ENCODE data around the gene CYP19A1. TPM values are rescaled to one million over a fixed set of nuclear protein-coding genes. Genes with fewer than 3 reads are reported as not detected.

The CYP19A1 gene
- total RNA-seq, 1 donor from 2014 or later = not detected

DNA sequence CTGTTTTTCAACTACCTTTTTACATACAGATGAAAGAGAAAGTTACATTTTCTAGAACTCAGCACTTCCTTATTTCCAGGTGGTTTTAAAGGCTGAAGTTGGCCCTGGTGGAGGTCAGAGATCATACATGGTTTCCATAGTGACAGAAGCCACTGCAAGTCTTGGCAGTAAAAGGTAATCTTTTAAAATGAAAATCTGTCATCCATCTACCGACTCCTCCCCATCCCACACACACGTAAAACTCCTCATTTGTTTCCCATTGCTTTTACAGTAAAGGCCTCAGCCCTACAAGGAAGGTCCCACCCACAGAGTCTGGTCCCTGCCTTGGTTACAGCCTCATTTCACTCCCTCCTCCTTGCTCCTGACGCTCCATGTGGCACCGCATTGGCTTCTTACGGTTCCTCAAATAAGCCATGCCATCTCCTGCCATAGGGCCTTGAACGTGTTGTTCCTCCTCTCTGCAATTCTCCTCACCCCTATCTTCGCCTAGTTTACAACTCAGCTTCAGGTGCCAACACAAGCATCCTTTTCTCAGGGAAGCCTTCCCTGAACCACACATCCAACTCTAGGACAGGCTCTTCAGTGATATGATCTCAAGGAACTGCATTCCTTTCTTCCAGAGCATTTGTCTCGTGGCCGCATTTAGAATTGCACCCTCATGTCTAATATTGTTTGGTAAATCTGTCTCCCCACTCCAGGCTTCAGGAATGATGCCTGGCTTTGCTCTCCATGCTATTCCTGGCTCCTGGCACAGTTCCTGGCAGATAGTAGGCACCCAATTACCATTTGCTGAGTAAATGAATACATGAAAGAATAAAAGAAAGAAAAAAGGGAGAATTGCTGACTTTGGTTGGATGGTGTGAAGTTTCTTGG, 2.6 kb downstream of the CYP19A1 start:
- no peak overlapping the region for H3K27ac Mint-ChIP-seq

DNA sequence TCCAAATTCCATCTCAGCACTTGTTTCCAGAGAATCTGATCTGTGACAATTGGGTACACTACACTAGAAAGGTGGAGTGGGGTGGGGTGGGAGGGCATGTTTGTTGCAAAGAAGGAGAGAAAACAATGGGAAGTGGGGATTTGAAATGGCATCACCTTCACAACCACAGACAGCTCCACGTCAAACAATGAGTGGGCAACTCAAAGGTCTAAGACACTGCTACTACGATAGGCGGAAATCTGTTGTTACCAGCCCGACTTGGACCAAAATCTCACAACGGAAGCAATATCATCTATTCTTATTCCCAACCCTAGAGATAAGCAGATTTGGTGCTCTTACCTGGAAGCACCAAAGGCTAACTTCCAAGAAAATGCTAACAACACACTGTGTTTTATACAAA, 3.3 kb downstream of the CYP19A1 start:
- TF ChIP-seq EZH2 (IDR thresholded peaks at IDR 0.05) (no peak), EZH2phosphoT487 (IDR thresholded peaks at IDR 0.05) (no peak)
- TF ChIP-seq, protein P1, sequence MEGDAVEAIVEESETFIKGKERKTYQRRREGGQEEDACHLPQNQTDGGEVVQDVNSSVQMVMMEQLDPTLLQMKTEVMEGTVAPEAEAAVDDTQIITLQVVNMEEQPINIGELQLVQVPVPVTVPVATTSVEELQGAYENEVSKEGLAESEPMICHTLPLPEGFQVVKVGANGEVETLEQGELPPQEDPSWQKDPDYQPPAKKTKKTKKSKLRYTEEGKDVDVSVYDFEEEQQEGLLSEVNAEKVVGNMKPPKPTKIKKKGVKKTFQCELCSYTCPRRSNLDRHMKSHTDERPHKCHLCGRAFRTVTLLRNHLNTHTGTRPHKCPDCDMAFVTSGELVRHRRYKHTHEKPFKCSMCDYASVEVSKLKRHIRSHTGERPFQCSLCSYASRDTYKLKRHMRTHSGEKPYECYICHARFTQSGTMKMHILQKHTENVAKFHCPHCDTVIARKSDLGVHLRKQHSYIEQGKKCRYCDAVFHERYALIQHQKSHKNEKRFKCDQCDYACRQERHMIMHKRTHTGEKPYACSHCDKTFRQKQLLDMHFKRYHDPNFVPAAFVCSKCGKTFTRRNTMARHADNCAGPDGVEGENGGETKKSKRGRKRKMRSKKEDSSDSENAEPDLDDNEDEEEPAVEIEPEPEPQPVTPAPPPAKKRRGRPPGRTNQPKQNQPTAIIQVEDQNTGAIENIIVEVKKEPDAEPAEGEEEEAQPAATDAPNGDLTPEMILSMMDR (IDR thresholded peaks at IDR 0.05) = no peak
- Histone ChIP-seq H4K20me1 (ENCODE audit: low read depth) (no peaks in the 10 kb centered on the region), H3K9me3 (ENCODE audit: low read depth) (no peaks in the 10 kb centered on the region), H3K36me3 (no peaks in the 10 kb centered on the region), H2AFZ (replicated peaks) (no peak overlapping the region), H3K4me2 (no peak overlapping the region), H3K27me3 (peaks cover 16% of the 10 kb centered on the region), H3K4me3 (no peak overlapping the region), H3K27ac (no peak overlapping the region), H3K9ac (no peak overlapping the region), H3K79me2 (ENCODE audit: low read depth) (no peaks in the 10 kb centered on the region), H3F3A (ENCODE audit: low read depth) (no peaks in the 10 kb centered on the region), H3K4me1 (no peaks in the 10 kb centered on the region)
- Mint-ChIP-seq H3K4me1 (no peaks in the 10 kb centered on the region), H3K9me3 (no peaks in the 10 kb centered on the region), H3K27ac (no peak overlapping the region), H3K36me3 (no peaks in the 10 kb centered on the region), H3K27me3 (ENCODE audit: insufficient read depth, low read depth) (peaks cover 13% of the 10 kb centered on the region), H3K4me3 (no peak overlapping the region)
- no peak for DNase-seq (ENCODE audit: low spot score)

More for the DNA sequence above, 2.6 kb downstream of the CYP19A1 start:
- H3K9ac ChIP-seq = no peak overlapping the region
- no peaks in the 10 kb centered on the region for H3K9me3 Mint-ChIP-seq
- peak overlapping the region; percentile 13 for H3K4me3 Mint-ChIP-seq
- no peaks in the 10 kb centered on the region for H3F3A ChIP-seq (ENCODE audit: low read depth)
- no peaks in the 10 kb centered on the region for H4K20me1 ChIP-seq (ENCODE audit: low read depth)
- no peaks in the 10 kb centered on the region for H3K4me1 ChIP-seq
- no peak overlapping the region for H3K27ac ChIP-seq
- TF ChIP-seq, protein P1 (IDR thresholded peaks at IDR 0.05) = no peak
- TF ChIP-seq EZH2phosphoT487 (IDR thresholded peaks at IDR 0.05) (no peak), EZH2 (IDR thresholded peaks at IDR 0.05) (no peak)
- no peak overlapping the region for H3K4me2 ChIP-seq
- no peaks in the 10 kb centered on the region for H3K9me3 ChIP-seq (ENCODE audit: low read depth)
- no peaks in the 10 kb centered on the region for H3K79me2 ChIP-seq (ENCODE audit: low read depth)
- peaks cover 17% of the 10 kb centered on the region for H3K27me3 Mint-ChIP-seq (ENCODE audit: insufficient read depth, low read depth)
- H3K27me3 ChIP-seq = peaks cover 23% of the 10 kb centered on the region
- no peaks in the 10 kb centered on the region for H3K4me1 Mint-ChIP-seq
- no peaks in the 10 kb centered on the region for H3K36me3 Mint-ChIP-seq
- DNase-seq (ENCODE audit: low spot score) = no peak
- no peak overlapping the region for H2AFZ ChIP-seq (replicated peaks)
- H3K36me3 ChIP-seq = no peaks in the 10 kb centered on the region
- H3K4me3 ChIP-seq = no peak overlapping the region

DNA sequence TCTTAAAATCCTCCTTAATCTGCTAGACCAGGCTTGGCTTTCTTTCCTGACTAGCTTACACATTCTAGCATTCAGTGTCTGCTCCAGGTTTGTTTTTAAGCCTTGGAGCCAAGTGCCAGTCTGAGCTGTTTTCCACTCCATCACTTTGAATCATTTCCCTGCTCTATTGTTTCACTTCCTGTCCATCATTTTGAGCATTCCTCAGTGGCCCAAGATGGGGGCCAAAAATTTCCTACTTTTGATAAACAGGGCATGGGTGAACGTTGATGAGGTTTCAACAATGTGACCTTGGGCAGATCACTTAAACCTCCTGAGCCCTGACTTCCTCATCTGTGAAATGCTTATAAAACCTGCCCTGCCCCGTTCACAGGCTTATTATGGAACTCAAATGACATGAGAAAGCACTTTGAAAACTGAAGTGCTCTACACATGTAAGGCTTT, 4.4 kb downstream of the CYP19A1 start:
- Histone ChIP-seq H3K4me3 (no peak overlapping the region), H3F3A (ENCODE audit: low read depth) (no peaks in the 10 kb centered on the region), H4K20me1 (ENCODE audit: low read depth) (no peaks in the 10 kb centered on the region), H3K4me1 (no peaks in the 10 kb centered on the region), H2AFZ (replicated peaks) (no peak overlapping the region), H3K27ac (no peak overlapping the region), H3K9ac (no peak overlapping the region), H3K4me2 (no peak overlapping the region), H3K27me3 (peaks cover 6% of the 10 kb centered on the region), H3K36me3 (no peaks in the 10 kb centered on the region), H3K9me3 (ENCODE audit: low read depth) (no peaks in the 10 kb centered on the region), H3K79me2 (ENCODE audit: low read depth) (no peaks in the 10 kb centered on the region)
- Mint-ChIP-seq H3K27me3 (ENCODE audit: insufficient read depth, low read depth) (peaks cover 7% of the 10 kb centered on the region), H3K36me3 (no peaks in the 10 kb centered on the region), H3K27ac (no peak overlapping the region), H3K4me3 (no peak overlapping the region), H3K9me3 (no peaks in the 10 kb centered on the region), H3K4me1 (no peaks in the 10 kb centered on the region)
- no peak for DNase-seq (ENCODE audit: low spot score)
- TF ChIP-seq EZH2 (IDR thresholded peaks at IDR 0.05) (no peak), EZH2phosphoT487 (IDR thresholded peaks at IDR 0.05) (no peak)
- TF ChIP-seq, protein P1 (IDR thresholded peaks at IDR 0.05) = no peak
